RPMI8226 (cell line): Measurements from ENCODE around the gene ELP5.
A peak's percentile ranks its signal among the peaks of the same experiment; 100 is the strongest.

ENCODE experiments used
- DNase-seq: peaks from one replicate; pipeline ENCODE4 v3.0.0-alpha.2; 2015

ELP5 gene

GRCh38 chr17:7219229-7219811 is 32.7 kb upstream of the ELP5 start:
- no peak for DNase-seq

GRCh38 chr17:7219812-7220592 is 32.0 kb upstream of the ELP5 start, which contains the start of the genes ACADVL and DLG4:
TSS of gene ACADVL (plus strand) at chr17:7219938. CDS start at chr17:7219985, 47 bp downstream.
TSS of gene DLG4 (minus strand) at chr17:7219836.
- DNase-seq: peak; percentile 80

GRCh38 chr17:7220593-7221277 is 31.3 kb upstream of the ELP5 start:
- DNase-seq: peak; percentile 82

DNA sequence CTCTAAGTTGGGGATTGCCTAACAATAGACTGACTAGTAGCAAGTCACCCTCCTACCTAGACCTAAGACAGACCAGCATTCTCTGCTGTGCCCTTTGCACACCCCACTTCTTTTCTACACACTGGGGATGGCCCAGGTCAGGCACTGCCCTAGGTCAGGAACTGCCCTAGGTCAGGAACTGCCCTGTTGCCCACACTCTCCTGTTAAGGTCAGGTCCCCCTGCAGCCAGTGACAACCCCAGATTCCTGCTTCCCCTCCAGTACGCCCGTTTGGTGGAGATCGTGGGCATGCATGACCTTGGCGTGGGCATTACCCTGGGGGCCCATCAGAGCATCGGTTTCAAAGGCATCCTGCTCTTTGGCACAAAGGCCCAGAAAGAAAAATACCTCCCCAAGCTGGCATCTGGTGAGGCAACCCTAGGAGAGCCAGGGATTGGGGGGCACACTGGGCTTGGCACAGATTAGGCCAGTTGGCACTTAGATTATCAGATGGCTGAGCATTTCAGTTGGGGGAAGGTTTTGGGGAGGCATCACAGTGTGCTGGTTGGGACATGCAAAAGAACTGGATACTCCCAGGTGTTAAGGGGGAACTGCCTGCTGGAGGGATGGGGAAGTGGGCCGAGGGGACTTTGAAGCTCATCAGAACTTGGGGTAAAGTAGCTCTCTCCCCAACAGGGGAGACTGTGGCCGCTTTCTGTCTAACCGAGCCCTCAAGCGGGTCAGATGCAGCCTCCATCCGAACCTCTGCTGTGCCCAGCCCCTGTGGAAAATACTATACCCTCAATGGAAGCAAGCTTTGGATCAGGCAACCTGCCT is 30.5 kb upstream of the ELP5 start:
- DNase-seq: no peak

DNA sequence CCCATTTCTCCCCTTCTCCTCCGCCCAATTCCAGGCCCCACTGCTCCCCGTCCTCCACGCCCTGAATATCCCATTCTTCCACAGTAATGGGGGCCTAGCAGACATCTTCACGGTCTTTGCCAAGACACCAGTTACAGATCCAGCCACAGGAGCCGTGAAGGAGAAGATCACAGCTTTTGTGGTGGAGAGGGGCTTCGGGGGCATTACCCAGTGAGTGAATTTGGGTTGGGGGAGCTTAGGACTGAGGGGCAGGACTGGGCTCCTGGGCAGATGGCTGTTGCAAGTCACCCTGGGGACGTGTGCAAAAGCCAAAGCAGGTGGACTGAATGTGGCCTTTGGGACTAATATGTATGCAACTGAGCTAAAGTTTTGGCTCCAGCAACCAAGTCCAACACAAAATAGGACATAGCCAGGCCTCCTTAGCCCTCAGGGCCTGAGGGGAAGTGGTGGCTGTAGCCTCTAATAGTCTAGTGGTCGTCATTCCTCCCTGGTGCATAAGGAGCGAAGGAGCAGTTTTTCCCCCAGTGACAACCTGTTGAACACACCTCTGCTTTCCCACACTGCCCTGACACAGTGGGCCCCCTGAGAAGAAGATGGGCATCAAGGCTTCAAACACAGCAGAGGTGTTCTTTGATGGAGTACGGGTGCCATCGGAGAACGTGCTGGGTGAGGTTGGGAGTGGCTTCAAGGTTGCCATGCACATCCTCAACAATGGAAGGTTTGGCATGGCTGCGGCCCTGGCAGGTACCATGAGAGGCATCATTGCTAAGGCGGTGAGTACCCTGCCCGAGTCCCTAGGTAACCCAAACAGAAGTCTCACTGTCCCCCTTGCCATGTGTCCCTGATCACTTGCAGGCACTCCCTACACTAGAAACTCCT is 29.7 kb upstream of the ELP5 start:
- DNase-seq: no peak

- no peak for DNase-seq
These were observed 29.1 kb upstream of the ELP5 start for GRCh38 chr17:7222972-7223292.

DNA sequence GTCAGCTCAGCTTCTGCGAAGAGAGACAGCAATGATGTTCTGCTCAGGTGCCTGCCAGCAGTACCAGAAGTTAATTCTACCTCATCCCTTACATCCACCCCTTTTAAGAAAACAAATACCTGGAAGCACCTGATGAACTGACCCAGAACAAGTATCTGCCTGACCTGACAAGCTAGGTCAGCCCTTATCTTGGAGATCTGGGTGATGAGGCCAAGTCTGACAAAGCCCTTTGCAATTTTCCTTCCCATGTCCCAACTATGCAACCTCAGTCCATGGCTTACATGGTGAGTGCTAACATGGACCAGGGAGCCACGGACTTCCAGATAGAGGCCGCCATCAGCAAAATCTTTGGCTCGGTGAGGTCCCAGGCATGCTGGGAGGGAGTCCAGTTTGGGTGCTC is 28.6 kb upstream of the ELP5 start:
- no peak for DNase-seq

GRCh38 chr17:7224110-7224509 is 27.9 kb upstream of the ELP5 start:
- no peak for DNase-seq

GRCh38 chr17:7224661-7225111 is 27.3 kb upstream of the ELP5 start:
- no peak for DNase-seq

- DNase-seq: no peak
These were observed 26.2 kb upstream of the ELP5 start for GRCh38 chr17:7225711-7226331.

DNA sequence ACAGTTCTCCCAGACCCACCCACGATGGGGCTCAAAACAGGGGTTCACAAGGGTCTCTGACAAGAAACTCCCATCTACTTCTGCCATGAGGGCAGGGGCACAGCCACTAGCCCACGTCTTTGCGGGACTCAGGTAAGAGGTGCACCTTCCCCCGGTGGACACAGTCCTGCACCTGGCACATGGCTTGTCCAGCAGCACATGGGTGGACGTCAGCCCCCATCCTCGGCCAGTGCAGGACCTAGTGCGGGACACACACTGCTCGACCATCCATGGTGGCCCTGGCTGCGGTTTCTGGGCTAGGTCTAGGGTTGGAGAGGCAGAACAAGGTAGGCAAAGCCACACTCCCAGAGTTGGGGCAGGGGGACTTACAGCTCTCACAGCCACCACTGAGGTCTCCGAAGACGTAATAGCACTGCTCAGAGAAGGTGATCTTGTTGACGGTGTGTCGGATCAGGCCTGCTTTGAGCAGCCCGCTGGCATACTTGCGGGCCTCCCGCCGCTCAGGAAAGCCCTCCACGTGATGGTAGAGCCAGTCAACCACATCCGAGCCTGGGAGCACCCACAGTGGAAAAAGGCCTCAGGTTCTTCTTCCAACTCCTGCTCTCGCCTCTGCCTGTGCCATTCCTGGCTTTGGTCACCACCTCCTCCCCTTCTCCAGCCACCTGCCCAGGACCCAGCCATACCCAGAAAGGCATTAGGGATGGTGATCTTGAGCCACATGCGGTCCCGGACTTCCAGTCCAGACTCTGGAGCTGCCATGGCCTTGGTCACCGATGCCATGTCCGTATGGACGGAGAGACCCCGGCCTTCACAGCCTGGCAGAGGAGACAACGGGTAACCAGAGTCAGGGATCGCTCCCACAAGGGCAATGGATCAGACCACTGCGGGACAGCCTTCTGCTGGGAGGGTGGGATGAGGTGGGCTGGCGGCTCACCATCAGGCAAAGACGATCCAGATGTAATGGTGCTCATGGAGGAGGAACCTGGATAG is 25.0 kb upstream of the ELP5 start:
- DNase-seq: no peak

GRCh38 chr17:7228920-7229319 is 23.1 kb upstream of the ELP5 start:
- no peak for DNase-seq

DNA sequence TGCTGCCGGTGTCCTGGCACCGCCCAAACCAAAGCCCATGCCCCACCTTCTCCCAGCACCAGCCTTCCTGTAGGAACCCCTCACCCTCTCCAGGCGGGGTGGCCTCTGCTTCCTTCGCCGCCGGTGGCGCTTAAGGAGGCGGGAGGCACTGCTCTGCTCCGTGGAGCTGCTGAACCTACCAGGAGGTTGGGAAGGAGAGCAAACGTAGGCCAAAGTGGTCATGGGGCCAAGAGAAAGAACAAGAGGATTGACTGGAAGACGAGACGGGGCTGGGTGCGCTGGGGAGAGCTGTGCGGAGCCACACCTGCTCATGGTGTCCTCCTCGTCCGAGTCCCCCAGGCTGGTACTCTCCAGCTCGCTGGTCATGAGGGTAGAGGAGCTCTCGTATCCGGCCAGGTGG is 22.5 kb upstream of the ELP5 start:
- DNase-seq: no peak

DNA sequence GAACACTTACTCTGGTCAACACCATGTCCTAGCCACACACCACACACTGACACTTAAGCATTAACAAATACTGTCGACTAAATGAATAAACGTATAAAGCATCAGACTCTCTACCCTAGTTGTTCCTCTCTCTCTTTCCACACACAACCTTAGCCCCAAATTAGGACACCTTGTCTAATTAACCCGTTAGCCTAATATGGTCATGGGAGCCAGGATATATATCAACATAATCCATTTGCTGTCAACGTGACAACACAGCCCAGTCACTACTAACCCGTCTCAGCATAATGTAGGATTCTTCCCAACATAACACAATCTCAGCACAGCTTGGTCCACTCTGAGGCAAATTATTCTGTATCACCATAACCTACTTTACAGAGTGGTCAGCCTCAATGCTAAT is 19.9 kb upstream of the ELP5 start:
- no peak for DNase-seq

DNA sequence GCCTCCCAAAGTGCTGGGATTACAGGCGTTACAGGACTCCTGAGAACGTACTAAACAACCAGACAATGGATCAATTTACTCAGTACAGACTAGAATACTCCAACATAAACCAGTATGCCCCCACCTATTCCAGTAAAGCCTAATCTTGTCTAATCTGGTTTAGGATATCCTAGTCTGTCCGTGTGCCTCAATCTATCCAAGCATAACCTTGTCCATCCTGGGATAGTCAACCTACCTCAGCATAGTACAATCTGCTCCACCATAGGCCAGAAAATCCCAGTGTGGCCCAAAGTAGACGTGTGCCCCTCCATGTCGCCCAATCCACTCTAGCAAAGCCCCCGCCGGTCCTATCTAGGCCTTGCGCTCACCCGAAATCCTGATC is 18.3 kb upstream of the ELP5 start:
- no peak for DNase-seq

DNA sequence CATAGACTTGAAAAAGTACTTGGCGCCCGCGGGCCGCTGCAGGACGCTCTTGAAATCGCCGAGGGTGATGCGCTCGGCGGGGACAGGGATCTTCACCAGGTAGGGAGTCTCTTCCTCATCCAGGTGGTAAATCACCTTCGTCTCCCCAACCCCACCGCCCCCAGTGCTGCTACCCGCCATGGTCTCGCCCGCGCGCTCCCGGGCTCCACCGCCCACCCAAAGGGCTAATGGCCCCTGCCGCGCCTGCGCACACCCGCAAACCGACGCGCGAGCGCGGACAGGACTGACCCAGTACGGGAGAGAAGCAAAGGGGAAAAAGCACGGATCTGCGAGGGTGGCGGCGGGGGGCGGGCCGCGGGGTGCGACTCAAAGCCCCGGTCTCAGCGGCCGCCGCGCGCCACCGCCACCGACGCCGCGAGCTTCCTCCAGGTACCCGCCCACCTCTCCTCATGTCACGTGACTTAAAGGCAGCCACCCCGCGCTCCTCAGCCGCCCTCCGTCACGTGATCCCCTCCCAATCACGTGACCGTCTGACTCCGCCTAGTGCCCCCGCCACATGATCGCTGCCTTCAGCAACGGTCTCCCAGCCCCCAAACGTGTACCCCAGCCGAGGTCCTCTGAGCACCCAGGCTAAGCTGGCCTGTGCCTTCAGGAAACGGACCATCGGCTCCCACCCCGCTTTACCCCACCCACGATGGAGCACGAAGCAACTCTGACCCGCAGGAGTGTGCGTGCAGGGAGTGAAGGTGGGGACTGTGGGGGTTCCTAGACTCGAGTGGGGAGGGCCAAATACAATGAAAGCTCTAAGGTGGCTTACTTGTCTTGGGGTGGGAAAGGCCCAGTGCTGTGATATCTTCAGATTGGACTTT is 17.7 kb upstream of the ELP5 start, which contains the start of gene DVL2:
DVL2 (minus strand) TSS at position 435 of the 869 bp plus-strand sequence; CDS start at position 180, 255 bp downstream.
- peak; percentile 91 for DNase-seq

DNA sequence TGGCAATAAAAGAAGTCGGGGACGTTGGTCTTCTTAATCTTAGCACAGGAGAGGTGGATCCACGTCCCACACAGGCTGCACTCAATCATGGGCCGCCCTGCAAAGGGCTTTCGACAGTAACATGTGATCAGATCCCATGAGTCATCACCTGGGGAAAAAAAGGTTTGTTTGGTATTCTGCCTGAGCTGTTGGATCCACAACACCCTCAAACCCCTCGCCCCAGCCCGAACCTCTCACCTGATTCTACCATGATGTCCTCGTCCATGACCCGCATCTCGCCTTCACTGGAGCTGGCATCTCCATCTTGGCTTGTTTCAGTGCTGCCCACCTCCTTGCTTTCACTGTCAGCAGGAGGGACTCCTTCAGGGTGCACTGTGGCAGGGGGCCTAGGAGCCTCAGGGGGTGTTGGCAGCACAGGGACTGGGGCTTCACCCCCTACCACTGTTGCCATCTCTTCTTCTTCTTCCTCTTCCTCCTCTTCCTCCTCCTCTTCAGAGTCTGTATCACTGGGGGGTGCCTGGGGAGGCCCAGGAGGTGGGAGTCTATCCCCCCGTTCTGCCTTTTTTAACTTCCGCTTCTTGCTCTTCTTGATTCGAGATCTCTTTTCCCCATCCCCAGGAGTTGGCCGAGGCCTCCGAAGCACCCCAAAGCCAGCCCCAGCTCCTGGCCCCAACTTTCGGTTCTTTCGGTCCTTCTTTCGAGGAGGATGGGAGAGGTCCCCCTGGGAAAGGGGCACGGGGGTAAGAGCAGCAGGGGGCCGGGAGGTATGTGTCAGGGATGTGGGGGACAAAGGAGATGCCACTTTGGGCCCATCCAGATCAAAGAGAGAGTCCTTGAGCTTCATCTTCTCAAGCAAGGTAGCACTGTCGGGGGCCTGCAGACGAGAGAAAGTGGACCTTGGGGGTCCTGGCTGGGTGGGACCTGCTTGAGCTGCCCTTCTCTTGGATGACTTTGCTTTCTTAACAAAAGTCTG is 16.0 kb upstream of the ELP5 start:
- no peak for DNase-seq

DNA sequence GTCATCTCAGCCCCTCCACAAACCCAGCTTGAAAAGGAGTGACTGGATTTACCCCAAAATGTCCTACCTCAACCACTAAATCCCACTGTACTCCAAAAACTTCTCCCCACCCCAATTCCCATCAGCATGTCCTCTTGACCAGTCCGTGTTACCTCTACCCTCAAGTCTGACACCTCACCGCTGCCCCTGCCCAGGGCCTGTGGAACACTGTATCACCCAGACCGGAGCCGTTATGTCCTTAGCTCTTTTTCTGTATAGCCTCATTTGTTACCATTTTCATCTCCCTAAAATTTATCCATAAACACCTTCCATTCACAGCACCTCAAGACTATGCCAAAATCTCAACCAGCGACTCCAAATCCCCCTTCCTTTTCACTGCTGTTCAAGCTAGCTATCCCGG is 15.2 kb upstream of the ELP5 start:
- no peak for DNase-seq
